ENCODE data around the gene PLCD4.

DNA sequence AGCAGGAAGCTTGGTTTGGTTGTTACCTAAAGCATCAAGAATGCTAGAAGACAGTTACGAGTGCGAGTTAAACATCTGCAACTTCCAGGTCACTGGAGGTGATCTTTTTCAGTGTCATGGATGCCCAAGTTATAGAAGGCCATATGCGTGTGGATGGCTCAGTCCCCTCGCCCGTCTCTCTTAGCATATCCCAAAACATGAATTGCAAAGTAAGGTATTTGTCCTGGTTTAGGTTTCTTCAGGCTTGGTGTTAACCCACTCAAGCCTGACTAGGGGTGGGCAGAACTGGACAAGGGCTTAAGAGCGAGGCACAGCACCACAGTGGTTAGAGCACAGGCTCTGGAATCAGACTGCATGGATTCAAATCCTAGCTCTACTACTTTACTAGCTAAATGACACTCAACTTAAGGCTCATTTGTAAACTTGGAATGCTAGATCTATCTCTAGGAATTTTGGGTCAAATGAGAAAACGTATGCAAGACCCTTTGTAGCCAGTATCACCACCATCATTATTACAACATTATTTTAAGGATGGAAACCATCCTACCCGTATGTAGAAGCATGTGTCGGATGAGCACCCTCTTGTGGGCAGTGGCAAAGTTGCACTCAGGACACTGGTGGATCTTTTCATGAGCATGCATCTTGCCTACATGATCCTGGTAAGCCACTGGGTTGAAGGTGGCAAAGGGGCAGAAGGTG is 40.5 kb downstream of the PLCD4 start:
- no peak for TF ChIP-seq TAF1 (conservative IDR thresholded peaks at IDR 0.05)
- TF ChIP-seq CTCF (IDR thresholded peaks at IDR 0.05; ENCODE audit: low read depth, low read length, missing input control): peak; percentile 84
- no peak for TF ChIP-seq SP1 (IDR thresholded peaks at IDR 0.05)
- TF ChIP-seq YY1 (IDR thresholded peaks at IDR 0.05): no peak
- no peak for TF ChIP-seq REST (IDR thresholded peaks at IDR 0.05)
- no peak for TF ChIP-seq GABPA (IDR thresholded peaks at IDR 0.05 in 1 of 2, conservative IDR thresholded peaks at IDR 0.05 in 1 of 2)
- TF ChIP-seq EGR1 (IDR thresholded peaks at IDR 0.05; ENCODE audit: low read depth in 2 of 2): no peak
- TF ChIP-seq MAX (IDR thresholded peaks at IDR 0.05): no peak
- TF ChIP-seq NR2F2 (IDR thresholded peaks at IDR 0.05): no peak
- TF ChIP-seq JUND (IDR thresholded peaks at IDR 0.05): no peak

Data from liver (tissue), 3 donors.